ENCODE results near the gene STOML1.

Gene STOML1

GRCh38 chr15:74032046-74032445 lies 40.0 kb upstream of the STOML1 start:
- ATAC-seq (replicated peaks): no peak
- DNase-seq: no peak

DNA sequence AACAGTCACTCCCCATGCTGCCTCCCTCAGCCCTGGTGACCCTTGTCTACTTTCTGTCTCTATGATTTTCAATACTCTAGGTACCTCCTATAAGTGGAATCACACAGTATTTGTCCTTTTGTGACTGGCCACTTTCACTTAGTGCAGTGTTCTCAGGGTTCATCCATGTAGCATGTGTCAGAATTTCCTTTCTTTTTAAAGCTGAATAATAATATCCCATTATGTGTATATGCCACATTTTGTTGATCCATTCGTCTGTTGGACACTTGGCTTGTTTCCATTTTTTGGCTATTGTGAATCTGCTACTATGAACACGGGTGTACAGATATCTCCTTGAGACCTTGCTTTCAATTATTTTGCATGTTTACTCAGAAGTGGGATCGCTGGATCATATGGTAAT lies 36.6 kb upstream of the STOML1 start:
- H3K27me3 Mint-ChIP-seq: no peaks in the 10 kb centered on the region
- H3K27ac Mint-ChIP-seq: no peak overlapping the region
- no peak overlapping the region for H3K4me3 Mint-ChIP-seq
- H3K9me3 Mint-ChIP-seq: no peaks in the 10 kb centered on the region
- no peak for DNase-seq
- peaks cover 0 to 2% of the 10 kb centered on the region in 2 donors for H3K4me1 Mint-ChIP-seq
- ATAC-seq (replicated peaks): no peak
- peaks cover 31 to 51% of the 10 kb centered on the region in 2 donors for H3K36me3 Mint-ChIP-seq

More at GRCh38 chr15:74032046-74032445, 40.0 kb upstream of the STOML1 start:
- H3K4me1 Mint-ChIP-seq: peaks cover 0 to 2% of the 10 kb centered on the region in 2 donors
- H3K9me3 Mint-ChIP-seq: no peaks in the 10 kb centered on the region
- peaks cover 38 to 64% of the 10 kb centered on the region in 2 donors for H3K36me3 Mint-ChIP-seq
- H3K4me3 Mint-ChIP-seq: no peak overlapping the region
- H3K27me3 Mint-ChIP-seq: no peaks in the 10 kb centered on the region
- H3K27ac Mint-ChIP-seq: peak overlapping the region; percentile 49

DNA sequence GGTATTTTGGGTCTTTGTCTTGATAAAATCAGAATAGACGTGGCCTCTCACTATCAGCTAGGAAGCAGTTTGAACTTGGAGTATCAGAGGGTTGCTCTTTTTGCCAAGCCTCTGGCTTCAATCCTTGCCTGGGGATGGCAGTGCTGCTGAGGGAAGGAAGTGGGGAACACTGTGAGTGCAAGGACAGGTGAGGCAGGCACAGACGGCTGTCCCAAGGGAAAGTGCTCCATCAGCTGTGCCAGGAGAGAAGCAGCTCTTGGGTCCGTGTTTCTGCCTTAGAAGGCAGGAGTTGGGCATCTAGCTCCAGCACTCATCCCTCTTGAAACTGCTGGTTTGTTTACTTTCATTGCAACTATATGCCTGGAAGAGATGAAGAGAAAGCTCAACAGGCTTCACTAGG lies 35.6 kb upstream of the STOML1 start:
- H3K4me3 Mint-ChIP-seq: no peak overlapping the region
- no peaks in the 10 kb centered on the region for H3K9me3 Mint-ChIP-seq
- DNase-seq: no peak
- peaks cover 0 to 6% of the 10 kb centered on the region in 2 donors for H3K4me1 Mint-ChIP-seq
- ATAC-seq (replicated peaks): no peak
- H3K27ac Mint-ChIP-seq: no peak overlapping the region
- H3K27me3 Mint-ChIP-seq: no peaks in the 10 kb centered on the region
- H3K36me3 Mint-ChIP-seq: peaks cover 36 to 55% of the 10 kb centered on the region in 2 donors

DNA sequence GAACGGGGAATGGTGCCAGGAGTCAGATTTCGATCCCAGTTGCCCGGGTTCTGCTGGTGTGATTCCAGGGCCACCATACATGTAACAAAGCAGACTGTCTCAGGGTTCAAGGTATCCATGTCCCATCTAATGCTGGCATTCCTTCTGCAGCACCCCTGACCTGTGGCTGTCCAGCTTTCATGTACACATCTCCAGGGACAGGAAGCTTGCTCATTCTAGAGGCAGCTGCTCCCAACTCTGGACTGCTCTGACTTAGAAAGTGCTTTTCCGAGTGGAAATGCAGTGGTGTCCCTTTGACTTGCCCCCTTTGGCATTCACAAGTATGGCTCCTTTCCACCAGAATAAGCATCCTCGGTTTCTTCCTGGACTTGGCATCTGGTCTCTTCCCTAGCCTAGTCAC lies 33.3 kb upstream of the STOML1 start:
- Mint-ChIP-seq H3K4me1 (peaks cover 2 to 11% of the 10 kb centered on the region in 2 donors), H3K27ac (no peak overlapping the region), H3K9me3 (no peaks in the 10 kb centered on the region), H3K27me3 (no peaks in the 10 kb centered on the region), H3K36me3 (peaks cover 39 to 55% of the 10 kb centered on the region in 2 donors), H3K4me3 (no peak overlapping the region)
- ATAC-seq (replicated peaks) (no peak), DNase-seq (no peak)

DNA sequence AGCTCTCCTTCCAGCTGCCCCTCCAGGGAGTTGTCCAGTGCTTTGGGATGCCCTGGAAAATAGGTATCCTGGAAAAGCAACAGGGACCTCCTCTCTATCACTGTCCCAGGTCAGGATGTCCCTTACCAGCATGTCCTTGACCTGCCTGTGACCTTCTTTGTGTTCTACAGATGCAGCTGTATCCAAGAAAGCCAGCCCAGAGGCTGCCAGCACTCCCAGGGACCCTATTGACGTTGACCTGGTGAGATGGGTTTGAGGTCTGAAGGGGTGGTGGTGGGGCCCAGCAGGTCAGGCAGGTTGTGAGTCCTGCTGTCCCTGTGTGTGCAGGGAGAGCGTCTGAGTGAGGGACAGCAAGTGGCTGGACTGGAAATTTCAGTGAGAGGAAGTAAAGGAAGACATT lies 32.6 kb upstream of the STOML1 start:
- ATAC-seq (replicated peaks) (no peak), DNase-seq (no peak)
- Mint-ChIP-seq H3K4me3 (no peak overlapping the region), H3K4me1 (peaks cover 3 to 11% of the 10 kb centered on the region in 2 donors), H3K27me3 (no peaks in the 10 kb centered on the region), H3K27ac (peak overlapping the region; percentile 32), H3K9me3 (no peaks in the 10 kb centered on the region), H3K36me3 (peaks cover 35 to 49% of the 10 kb centered on the region in 2 donors)

- Mint-ChIP-seq H3K27ac (peak overlapping the region; percentile 59), H3K4me1 (peaks cover 4 to 11% of the 10 kb centered on the region in 2 donors), H3K4me3 (no peak overlapping the region), H3K27me3 (no peaks in the 10 kb centered on the region), H3K9me3 (no peaks in the 10 kb centered on the region), H3K36me3 (peaks cover 37 to 43% of the 10 kb centered on the region in 2 donors)
- DNase-seq (no peak), ATAC-seq (replicated peaks) (no peak)
These were observed 30.8 kb upstream of the STOML1 start for GRCh38 chr15:74022706-74023470.

DNA sequence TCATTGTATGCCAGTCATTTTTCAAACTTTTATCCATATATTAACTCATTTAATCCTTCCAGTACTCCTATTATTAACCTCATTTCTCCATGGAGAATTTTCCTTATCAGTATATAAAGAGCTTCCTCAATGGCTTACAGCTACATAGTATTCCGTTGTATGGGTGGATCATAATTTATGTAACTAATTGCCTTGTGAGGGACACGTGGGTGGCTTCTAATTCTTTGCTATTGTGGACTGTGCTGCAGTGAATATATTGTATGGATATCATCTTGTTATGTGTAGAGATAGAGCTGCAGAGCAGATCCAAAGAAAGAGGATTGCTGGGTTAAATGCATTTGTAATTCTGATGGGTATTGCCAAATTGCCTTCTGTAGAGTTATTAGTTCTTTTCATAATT lies 27.6 kb upstream of the STOML1 start:
- H3K4me3 Mint-ChIP-seq: no peak overlapping the region
- peaks cover 32 to 45% of the 10 kb centered on the region in 2 donors for H3K36me3 Mint-ChIP-seq
- H3K4me1 Mint-ChIP-seq: peaks cover 7 to 17% of the 10 kb centered on the region in 2 donors
- no peaks in the 10 kb centered on the region for H3K27me3 Mint-ChIP-seq
- ATAC-seq (replicated peaks): no peak
- no peaks in the 10 kb centered on the region for H3K9me3 Mint-ChIP-seq
- H3K27ac Mint-ChIP-seq: no peak overlapping the region
- DNase-seq: no peak

DNA sequence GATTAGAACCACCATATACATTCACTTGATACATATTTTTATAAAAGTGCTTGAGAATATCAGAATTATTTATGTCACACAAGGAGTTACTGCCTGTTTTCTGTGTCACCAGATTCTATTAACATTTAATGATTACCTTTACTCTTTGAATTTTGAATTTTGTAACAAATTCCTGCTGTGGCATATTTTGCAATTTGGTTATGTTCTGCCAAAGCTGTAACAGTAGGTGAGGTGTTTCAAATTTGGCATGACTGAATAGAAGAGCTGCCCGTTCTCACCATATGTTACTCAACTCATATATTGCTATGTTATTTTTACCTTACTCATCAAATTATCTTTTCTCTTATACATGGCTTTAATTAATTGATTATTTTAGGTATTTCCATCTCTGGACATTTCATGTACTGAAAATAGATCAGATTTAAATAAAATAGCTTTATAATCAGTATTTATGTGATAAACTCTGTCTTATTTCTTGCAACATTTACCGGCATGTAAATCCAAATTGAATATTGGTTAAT lies 21.3 kb upstream of the STOML1 start:
- Mint-ChIP-seq H3K4me1 (peaks cover 17 to 37% of the 10 kb centered on the region in 2 donors), H3K27ac (no peak overlapping the region), H3K27me3 (no peaks in the 10 kb centered on the region), H3K36me3 (peaks cover 28 to 40% of the 10 kb centered on the region in 2 donors), H3K9me3 (no peaks in the 10 kb centered on the region), H3K4me3 (no peak overlapping the region)
- DNase-seq (no peak), ATAC-seq (replicated peaks) (no peak)

DNA sequence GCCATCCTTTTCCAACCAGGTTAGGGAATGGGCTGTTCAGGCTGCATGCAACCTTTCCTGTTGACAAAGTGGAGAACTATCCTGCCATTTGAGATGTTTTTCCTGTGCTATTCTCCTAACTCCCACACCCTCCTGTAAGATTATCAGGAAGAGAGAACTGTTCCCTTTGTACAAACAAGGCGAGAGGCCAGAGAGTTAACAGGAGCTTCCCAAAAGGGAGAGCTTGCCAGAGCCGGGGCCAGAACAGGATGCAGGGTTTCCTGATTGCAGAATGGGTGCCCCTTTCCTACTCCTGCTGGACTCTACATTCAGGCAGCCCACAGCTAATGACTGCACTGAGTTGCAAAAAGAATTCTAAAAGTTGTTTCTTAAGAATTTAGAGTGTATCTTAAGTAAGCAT lies 19.5 kb upstream of the STOML1 start:
- H3K27ac Mint-ChIP-seq: no peak overlapping the region

DNA sequence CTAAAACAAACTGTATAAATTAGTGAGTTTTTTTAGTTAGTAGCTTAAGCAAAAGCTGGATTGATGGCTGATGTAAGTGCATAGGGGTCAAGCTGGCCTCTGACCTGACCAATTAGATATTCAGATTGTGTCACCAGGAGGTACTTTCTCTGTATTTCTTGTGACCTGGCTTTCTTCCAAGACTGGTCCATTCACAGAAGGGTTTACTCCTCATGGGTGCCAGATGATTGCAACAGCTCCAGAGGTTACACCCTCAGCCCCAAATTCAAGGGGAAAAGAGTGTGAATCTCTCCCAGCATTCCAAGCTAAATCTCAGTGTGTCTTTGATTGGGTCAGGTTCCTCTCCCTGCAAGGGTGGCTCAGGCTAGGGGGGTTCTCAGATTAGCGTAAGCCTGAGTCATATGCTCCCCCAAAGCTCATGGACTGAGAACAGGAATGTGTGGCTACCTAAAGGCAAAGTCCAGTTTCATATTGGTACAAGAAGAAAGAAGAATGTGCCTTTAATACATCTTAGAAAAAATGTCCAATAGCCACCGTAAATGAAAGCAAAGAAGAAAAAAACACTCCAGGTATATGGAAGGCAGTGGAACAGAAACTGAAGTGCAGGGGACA lies 18.9 kb upstream of the STOML1 start:
- Mint-ChIP-seq H3K9me3 (peaks cover 0 to 5% of the 10 kb centered on the region in 2 donors), H3K4me1 (peaks cover 37 to 61% of the 10 kb centered on the region in 2 donors), H3K27ac (no peak overlapping the region), H3K27me3 (no peaks in the 10 kb centered on the region), H3K4me3 (peak overlapping the region in 1 of 2 donors; percentile 36), H3K36me3 (peaks cover 41 to 56% of the 10 kb centered on the region in 2 donors)
- no peak for DNase-seq
- ATAC-seq (replicated peaks): no peak

More for the DNA sequence above, 19.5 kb upstream of the STOML1 start:
- ATAC-seq (replicated peaks) (no peak), DNase-seq (no peak)
- H3K27me3 Mint-ChIP-seq: no peaks in the 10 kb centered on the region
- H3K36me3 Mint-ChIP-seq: peaks cover 37 to 51% of the 10 kb centered on the region in 2 donors
- H3K9me3 Mint-ChIP-seq: peaks cover 0 to under 1% of the 10 kb centered on the region in 2 donors
- H3K4me3 Mint-ChIP-seq: no peak overlapping the region
- peaks cover 33 to 55% of the 10 kb centered on the region in 2 donors for H3K4me1 Mint-ChIP-seq

- peaks cover 39 to 58% of the 10 kb centered on the region in 2 donors for H3K4me1 Mint-ChIP-seq
- H3K27ac Mint-ChIP-seq: no peak overlapping the region
- H3K4me3 Mint-ChIP-seq: no peak overlapping the region
- ATAC-seq (replicated peaks): no peak
- H3K36me3 Mint-ChIP-seq: peaks cover 44 to 55% of the 10 kb centered on the region in 2 donors
- H3K9me3 Mint-ChIP-seq: peaks cover 0 to 5% of the 10 kb centered on the region in 2 donors
- no peaks in the 10 kb centered on the region for H3K27me3 Mint-ChIP-seq
- no peak for DNase-seq
These were observed 16.8 kb upstream of the STOML1 start for GRCh38 chr15:74008901-74009300.

DNA sequence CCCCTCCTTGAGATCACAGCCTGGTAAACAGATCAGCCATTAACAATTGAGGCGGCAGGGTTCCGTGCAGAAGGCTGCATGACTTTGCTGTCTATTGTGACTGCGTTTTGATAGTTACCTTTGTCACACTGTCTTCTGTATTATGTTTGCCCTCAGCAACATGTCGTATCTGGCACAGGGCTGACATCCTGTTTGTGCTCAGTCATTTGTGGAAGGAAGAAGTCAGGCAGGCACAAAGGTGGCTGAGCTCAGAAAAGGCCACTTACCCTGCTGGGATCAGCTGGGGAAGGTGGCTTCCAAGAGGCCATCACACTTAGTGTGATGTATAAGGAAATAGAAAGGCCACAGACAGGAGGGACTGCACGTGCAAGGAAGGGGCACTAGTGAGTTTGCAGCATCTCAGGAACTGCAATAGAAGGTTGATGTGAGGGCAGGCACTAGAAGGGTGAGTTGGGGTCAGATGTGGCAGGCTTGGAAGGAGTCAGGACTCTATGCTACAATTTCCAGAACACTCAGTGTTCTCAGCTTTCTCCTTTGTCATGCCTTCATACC lies 15.8 kb upstream of the STOML1 start:
- ATAC-seq (replicated peaks): peak; percentile 89
- Mint-ChIP-seq H3K36me3 (peaks cover 51 to 62% of the 10 kb centered on the region in 2 donors), H3K27ac (peak overlapping the region; percentile 95), H3K4me1 (peaks cover 38 to 61% of the 10 kb centered on the region in 2 donors), H3K27me3 (no peaks in the 10 kb centered on the region), H3K9me3 (peaks cover 4 to 9% of the 10 kb centered on the region in 2 donors), H3K4me3 (peak overlapping the region; percentile 55 to 64)
- no peak for DNase-seq

GRCh38 chr15:74006774-74007639 lies 14.9 kb upstream of the STOML1 start:
- Mint-ChIP-seq H3K27ac (peak overlapping the region; percentile 95), H3K36me3 (peaks cover 50 to 61% of the 10 kb centered on the region in 2 donors), H3K9me3 (peaks cover 4 to 9% of the 10 kb centered on the region in 2 donors), H3K4me3 (peak overlapping the region; percentile 64 to 72), H3K27me3 (no peaks in the 10 kb centered on the region), H3K4me1 (peaks cover 38 to 61% of the 10 kb centered on the region in 2 donors)
- no peak for DNase-seq
- peak; percentile 75 to 77 for ATAC-seq (replicated peaks)

DNA sequence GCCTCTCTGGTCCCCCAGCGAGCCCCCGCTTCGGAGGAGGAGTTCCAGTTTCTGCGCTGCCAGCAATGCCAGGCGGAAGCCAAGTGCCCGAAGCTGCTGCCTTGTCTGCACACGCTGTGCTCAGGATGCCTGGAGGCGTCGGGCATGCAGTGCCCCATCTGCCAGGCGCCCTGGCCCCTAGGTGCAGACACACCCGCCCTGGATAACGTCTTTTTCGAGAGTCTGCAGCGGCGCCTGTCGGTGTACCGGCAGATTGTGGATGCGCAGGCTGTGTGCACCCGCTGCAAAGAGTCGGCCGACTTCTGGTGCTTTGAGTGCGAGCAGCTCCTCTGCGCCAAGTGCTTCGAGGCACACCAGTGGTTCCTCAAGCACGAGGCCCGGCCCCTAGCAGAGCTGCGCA lies 5.9 kb upstream of the STOML1 start:
- ATAC-seq (replicated peaks): no peak
- peaks cover 13 to 26% of the 10 kb centered on the region in 2 donors for H3K36me3 Mint-ChIP-seq
- no peaks in the 10 kb centered on the region for H3K27me3 Mint-ChIP-seq
- H3K4me1 Mint-ChIP-seq: peaks cover 34 to 60% of the 10 kb centered on the region in 2 donors
- no peaks in the 10 kb centered on the region for H3K9me3 Mint-ChIP-seq
- no peak for DNase-seq
- no peak overlapping the region for H3K27ac Mint-ChIP-seq
- H3K4me3 Mint-ChIP-seq: no peak overlapping the region

Measured in stimulated activated naive B cell treated with anti-CD40 and anti-IgM and Interleukin-4, amounts not matched to agents 10 μg/mL and 1 μg/mL and 100 μg/mL, for 72 hours (primary cell).